ENCODE data around the gene DUT. TPM values are rescaled to one million over a fixed set of nuclear protein-coding genes. Genes with fewer than 3 reads are reported as not detected.

Gene DUT
- total RNA-seq, 1 experiment from 2014 or later = 148 TPM

GRCh38 chr15:48345516-48345915, 14.3 kb downstream of the DUT start:
- POLR2A ChIA-PET (ENCODE audit: unreplicated experiment) = no interaction called here

GRCh38 chr15:48352474-48353072, 21.3 kb downstream of the DUT start:
- H2AFZ ChIP-seq = no peak overlapping the region
- no TSS peak for BruUV-seq (replicated peaks)
- H3K79me2 ChIP-seq (ENCODE audit: low read depth) = no peaks in the 10 kb centered on the region
- H3K36me3 ChIP-seq (ENCODE audit: low read depth) = no peaks in the 10 kb centered on the region
- intact Hi-C loops (cut with micrococcal nuclease; ENCODE audit: unreplicated experiment) = loop anchor here (10.0 kb wide), 1 partner anchor 1792 kb away; no protein-coding TSS in a partner anchor
- DNase-seq = peak; percentile 44 to 61
- H3K9me3 ChIP-seq (ENCODE audit: insufficient read depth, low read depth) = no peaks in the 10 kb centered on the region
- no peaks in the 10 kb centered on the region for H3K4me1 ChIP-seq (replicated peaks; ENCODE audit: insufficient read depth)
- H3K27ac ChIP-seq = no peak overlapping the region
- H4K20me1 ChIP-seq (ENCODE audit: insufficient read depth) = no peaks in the 10 kb centered on the region
- POLR2A ChIA-PET (ENCODE audit: unreplicated experiment) = interaction anchor here (0.7 kb wide), 1 partner anchor 647 kb away, joined by 5 read pairs; no protein-coding TSS in a partner anchor
- H3F3A ChIP-seq (ENCODE audit: insufficient read depth, low read depth) = 0 out of 2 replicates have a peak, but pooled peaks cover 7% of the 10 kb centered on the region
- no peaks in the 10 kb centered on the region for H3K27me3 ChIP-seq (ENCODE audit: insufficient read depth, low read depth)
- H3K4me2 ChIP-seq = peak overlapping the region; percentile 53; the same call in 1 of the 2 replicates
- H3K4me3 ChIP-seq = no peak overlapping the region
- no peaks in the 10 kb centered on the region for H3K9me2 ChIP-seq (ENCODE audit: insufficient read depth)
- TF ChIP-seq CTCF (conservative IDR thresholded peaks at IDR 0.05) (peak; percentile 79), EZH2 (IDR thresholded peaks at IDR 0.05; ENCODE audit: low read depth) (no peak)
- CTCF ChIA-PET = interaction anchor here (0.6 to 1.0 kb wide), 6 partner anchors 18 to 1839 kb away, joined by 3 to 7 read pairs (median 3); no protein-coding TSS in a partner anchor

More at GRCh38 chr15:48345516-48345915, 14.3 kb downstream of the DUT start:
- H3K4me2 ChIP-seq = no peak overlapping the region
- H3F3A ChIP-seq (ENCODE audit: insufficient read depth, low read depth) = 0 out of 2 replicates have a peak, but pooled peaks cover 5% of the 10 kb centered on the region
- H3K4me1 ChIP-seq (replicated peaks; ENCODE audit: insufficient read depth) = no peaks in the 10 kb centered on the region
- H3K4me3 ChIP-seq = no peak overlapping the region
- H3K36me3 ChIP-seq (ENCODE audit: low read depth) = no peaks in the 10 kb centered on the region
- no peaks in the 10 kb centered on the region for H3K79me2 ChIP-seq (ENCODE audit: low read depth)
- no peak overlapping the region for H2AFZ ChIP-seq
- CTCF ChIA-PET = no interaction called here
- TF ChIP-seq EZH2 (IDR thresholded peaks at IDR 0.05; ENCODE audit: low read depth) (no peak), CTCF (conservative IDR thresholded peaks at IDR 0.05) (no peak)
- H3K9me2 ChIP-seq (ENCODE audit: insufficient read depth) = no peaks in the 10 kb centered on the region
- BruUV-seq (replicated peaks) = no TSS peak
- no peaks in the 10 kb centered on the region for H4K20me1 ChIP-seq (ENCODE audit: insufficient read depth)
- H3K27me3 ChIP-seq (ENCODE audit: insufficient read depth, low read depth) = no peaks in the 10 kb centered on the region
- DNase-seq = no peak
- H3K9me3 ChIP-seq (ENCODE audit: insufficient read depth, low read depth) = no peaks in the 10 kb centered on the region
- no peak overlapping the region for H3K27ac ChIP-seq
- intact Hi-C loops (cut with micrococcal nuclease; ENCODE audit: unreplicated experiment) = no loop called here

GRCh38 chr15:48354694-48355303, 23.6 kb downstream of the DUT start:
- H3K27me3 ChIP-seq (ENCODE audit: insufficient read depth, low read depth) = no peaks in the 10 kb centered on the region
- POLR2A ChIA-PET (ENCODE audit: unreplicated experiment) = no interaction called here
- no peak overlapping the region for H3K27ac ChIP-seq
- no peak overlapping the region for H3K4me2 ChIP-seq
- TF ChIP-seq EZH2 (IDR thresholded peaks at IDR 0.05; ENCODE audit: low read depth) (no peak), CTCF (conservative IDR thresholded peaks at IDR 0.05) (no peak)
- DNase-seq = no peak
- no peaks in the 10 kb centered on the region for H3K9me2 ChIP-seq (ENCODE audit: insufficient read depth)
- no TSS peak for BruUV-seq (replicated peaks)
- H3K9me3 ChIP-seq (ENCODE audit: insufficient read depth, low read depth) = no peaks in the 10 kb centered on the region
- H3K4me3 ChIP-seq = no peak overlapping the region
- no peaks in the 10 kb centered on the region for H3K4me1 ChIP-seq (replicated peaks; ENCODE audit: insufficient read depth)
- H3K79me2 ChIP-seq (ENCODE audit: low read depth) = no peaks in the 10 kb centered on the region
- intact Hi-C loops (cut with micrococcal nuclease; ENCODE audit: unreplicated experiment) = loop anchor here (10.0 kb wide), 1 partner anchor 1790 kb away; no protein-coding TSS in a partner anchor
- H3F3A ChIP-seq (ENCODE audit: insufficient read depth, low read depth) = 0 out of 2 replicates have a peak, but pooled peaks cover 7% of the 10 kb centered on the region
- no peaks in the 10 kb centered on the region for H3K36me3 ChIP-seq (ENCODE audit: low read depth)
- H2AFZ ChIP-seq = no peak overlapping the region
- no peaks in the 10 kb centered on the region for H4K20me1 ChIP-seq (ENCODE audit: insufficient read depth)
- CTCF ChIA-PET = interaction anchor here (0.6 kb wide), 1 partner anchor 19 kb away, joined by 5 read pairs; no protein-coding TSS in a partner anchor
